DMS114 treated with DMSO at 0.1 percent for 48 hours (cell line): ENCODE data around the gene RFTN2.

Experiments used
- DNase-seq: peaks from one replicate; lab custom pipeline; 2025; ENCODE audit not compliant: unreplicated experiment; lab: John Stamatoyannopoulos, UW

Gene RFTN2

DNA sequence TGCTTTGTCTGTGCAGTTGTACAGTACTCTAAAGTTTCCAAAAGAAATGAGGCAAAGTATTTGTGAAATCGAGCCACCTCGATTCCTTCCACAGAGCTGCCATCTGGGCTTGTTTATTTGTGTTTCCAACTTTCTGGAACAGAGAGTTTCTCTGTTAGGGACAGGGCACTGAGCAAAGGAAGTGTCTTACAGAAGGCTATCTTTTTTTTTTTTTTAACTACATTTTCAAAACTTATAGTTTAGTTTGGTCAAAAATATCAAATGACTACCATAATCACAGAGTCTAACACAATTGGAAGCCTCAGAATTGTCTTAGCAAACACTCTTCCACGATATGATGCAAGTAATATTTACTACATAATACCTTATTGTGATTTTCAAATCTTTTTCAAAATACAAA lies 796 bp downstream of the RFTN2 start:
- no peak for DNase-seq

DNA sequence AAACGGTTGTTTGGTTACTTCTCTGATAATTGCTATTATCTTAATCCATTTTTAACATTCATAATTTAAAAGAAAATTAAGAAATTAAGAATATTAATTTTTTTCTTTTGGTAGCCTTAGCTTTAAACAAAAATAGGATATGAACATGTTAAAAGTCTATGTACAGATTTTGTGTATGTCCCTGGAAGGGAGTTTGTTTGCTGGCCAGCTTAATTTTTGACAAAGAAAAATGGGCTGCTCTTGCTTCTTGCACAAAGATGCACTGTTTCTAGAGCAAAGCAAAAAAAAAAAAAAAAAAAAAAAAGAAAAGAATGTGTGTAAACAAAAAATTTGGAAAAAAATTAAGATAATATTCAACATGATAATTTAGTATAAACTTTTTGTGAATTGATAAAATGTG lies 1.3 kb downstream of the RFTN2 start:
- no peak for DNase-seq

DNA sequence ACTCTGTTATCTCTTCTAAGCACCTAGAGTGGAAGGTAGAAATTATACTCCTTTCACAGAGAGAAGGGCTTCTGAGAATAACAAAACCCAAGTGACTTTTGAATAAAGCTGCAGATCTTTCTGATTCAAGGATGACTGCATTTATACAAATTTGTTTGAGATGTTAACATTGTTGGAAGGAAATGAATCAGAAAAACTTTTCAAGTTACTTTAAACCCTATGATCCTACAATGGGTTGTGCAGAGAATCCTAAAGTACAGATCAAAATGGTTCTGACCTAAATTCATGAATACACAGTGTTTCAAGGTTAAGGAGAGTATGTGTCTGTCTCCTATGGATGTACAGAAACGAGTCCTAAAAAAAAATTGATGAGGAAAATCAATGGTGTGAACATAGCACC lies 1.8 kb downstream of the RFTN2 start:
- no peak for DNase-seq

DNA sequence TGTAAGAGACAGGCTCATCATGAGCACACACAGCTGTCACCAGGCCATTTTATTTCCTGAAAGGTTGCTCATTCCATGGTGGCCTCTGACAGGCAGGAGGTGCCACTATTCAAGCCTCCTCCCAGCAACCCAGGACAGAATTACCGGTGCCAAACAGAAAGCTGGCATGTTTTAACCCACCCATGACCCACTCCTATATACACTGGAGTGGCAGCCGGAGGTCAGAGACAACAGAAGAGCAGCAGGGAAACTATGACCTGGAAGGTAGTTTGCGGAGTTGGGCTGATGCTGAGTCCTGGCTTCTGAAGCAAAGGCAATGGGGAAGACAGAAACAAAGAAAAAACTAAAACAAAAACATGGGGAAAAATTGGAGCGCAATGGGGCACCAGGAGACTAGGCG lies 2.3 kb downstream of the RFTN2 start:
- DNase-seq, result no peak

DNA sequence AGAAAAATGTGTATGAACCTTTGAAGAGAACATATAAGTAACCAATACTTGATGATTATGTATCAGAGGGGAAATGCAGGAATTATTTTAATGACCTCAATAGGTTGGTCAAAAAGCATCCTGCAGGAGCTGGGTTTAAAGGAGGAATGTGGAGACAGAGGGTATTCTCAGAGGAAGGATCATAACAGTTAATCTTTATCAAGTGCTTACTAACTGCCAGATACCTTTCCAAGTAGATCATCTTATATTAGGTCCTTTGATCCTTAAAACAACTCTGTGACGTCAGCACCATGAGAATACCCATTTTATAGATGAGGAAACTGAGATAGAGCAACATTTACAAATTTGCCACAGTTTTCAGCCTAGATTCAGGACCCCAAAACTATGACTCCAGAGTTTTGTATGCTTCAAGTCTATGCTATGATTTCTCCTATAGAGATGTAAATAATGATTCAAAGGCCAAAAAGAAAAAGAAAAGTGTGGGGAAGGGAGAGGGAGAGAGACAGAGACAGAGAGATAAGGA lies 3.0 kb downstream of the RFTN2 start:
- DNase-seq, result no peak

DNA sequence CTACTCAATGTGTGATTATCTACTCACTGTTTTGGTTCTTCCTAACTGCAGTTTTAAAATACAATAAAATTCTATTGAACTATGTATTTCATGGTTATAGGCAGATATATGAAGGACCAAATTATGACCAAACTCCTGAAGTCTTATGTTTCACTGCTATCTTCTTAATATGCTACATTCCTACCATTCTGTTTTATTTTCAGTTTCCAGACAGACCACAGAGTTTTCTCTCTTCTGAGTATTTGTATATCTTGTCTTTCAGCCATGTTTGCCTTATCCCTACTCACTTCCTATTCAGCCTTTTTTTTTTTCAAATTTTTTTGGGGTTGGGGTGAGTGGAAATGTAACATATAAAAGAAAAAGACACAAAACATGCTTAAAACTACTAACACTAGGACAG lies 6.3 kb downstream of the RFTN2 start:
- DNase-seq, result no peak

DNA sequence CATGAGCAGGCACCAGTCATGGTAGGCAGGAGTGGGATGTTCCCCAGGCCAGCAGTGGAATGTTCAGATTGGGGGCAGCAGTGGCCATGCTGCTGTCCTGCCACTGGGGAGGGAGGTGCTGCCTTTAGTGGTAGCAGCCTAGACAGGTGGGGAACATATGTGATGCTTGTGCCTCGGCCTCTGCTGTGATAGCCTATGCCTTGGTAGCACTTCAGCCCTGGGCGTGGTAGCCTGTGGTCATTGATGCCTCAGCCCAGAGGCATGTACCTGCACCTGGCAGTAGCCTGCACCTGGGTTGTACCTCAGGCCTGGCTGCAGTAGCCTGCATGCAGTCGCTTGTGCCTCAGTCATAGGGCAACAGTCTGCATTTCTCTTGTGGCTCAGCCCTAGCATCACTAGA lies 7.1 kb downstream of the RFTN2 start:
- DNase-seq, result no peak

DNA sequence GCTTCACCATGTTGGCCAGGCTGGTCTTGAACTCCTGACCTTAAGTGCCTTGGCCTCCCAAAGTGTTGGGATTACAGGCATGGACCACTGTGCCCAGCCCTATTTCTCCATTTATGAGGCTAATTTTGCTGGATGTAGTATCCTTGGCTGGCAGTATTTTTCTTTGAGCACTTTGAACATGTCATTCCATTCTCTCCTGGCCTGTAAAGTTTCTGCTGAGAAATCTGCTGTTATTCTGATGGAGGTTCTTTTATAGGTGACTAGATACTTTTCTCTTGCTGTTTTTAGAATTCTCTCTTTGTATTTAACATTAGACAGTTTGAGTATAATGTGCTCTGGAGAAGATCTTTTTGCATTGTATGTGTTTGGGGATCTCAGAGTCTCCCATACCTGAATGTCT lies 9.1 kb downstream of the RFTN2 start:
- no peak for DNase-seq

DNA sequence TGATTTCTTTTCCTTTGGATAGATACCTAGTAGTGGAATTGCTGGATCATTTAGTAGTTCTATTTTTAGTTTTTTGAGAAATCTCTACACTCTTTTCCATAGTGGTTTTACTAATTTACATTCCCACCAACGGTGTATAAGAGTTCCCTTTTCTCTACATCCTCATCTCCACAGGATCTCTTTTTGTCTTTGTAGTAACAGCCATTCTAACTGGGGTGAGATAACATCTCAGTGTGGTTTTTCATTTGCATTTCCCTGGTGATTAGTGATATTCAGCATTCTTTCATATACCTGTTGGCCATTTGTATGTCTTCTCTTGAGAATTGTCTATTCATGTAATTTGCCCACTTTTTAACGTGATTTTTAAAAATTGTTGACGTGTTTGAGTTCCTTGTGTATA lies 13.8 kb downstream of the RFTN2 start:
- no peak for DNase-seq

DNA sequence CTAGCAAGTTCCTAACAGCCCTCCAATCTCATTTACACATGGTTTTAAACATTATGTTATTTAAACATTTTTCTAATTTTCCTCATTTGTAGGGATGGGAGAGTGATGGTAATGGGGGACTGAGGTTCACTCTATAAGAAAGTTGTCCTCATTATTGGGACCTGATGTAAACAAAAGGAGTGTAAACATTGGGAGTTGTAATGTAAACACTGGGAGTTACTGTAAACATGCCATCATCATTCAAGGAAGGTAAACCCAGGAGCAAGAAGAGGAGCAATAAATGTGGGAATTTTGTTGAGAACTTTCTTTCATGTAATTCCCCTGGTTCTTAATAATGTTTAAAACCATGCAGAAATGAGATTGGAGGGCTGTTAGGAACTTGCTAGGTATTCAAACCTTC lies 17.8 kb downstream of the RFTN2 start:
- DNase-seq, result no peak

DNA sequence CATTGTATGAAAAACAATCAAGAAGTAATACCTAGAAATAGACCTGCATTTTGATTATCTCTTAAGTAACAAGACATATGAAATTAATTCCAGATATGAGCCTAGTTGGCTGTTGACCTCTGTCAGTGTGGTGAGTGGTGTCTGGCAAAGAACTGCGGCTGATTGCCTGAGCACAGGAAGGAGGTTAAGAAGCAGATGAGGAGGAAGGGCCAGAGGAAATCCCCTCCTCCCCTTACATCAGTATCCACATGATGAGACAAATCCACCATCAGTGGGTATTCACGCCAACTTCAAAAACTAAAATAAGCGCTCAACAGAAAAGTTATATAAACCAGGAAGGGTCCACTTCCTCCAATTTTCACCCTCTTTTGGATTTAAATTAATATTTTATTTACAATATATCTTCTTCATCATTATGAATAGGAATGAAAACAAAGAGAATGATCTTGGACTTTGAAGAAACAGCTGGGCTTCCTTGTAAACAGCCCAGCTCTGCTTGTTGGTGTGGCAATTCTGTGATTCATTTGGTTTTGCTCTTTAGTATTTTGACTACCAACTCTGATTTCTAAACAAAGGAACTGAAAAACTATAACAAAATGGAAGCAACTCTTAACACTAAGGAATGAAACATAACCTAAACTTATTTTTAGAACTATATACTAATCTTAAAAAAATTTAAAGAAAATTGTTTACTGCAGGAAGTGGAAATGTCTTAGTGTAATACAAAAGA lies 27.3 kb downstream of the RFTN2 start:
- no peak for DNase-seq

DNA sequence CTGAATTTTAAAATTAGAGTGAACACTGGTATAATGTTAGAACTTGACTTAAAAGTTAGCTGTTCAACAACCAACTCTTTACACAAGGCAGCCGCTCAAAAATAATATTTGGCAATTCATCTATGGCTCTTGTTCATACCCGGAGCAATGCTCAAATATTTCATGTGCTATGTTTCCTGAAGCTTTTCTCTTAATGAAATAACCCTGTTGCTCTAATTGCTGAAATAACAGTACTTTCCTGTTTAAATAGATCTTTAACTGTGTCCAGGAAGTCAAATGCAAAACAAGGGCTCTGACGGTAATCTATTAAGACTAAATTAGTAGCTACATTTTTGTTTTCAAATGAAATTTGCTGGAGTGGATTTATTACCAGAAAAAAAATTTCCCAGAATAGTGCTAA lies 33.7 kb downstream of the RFTN2 start:
- DNase-seq, result no peak

DNA sequence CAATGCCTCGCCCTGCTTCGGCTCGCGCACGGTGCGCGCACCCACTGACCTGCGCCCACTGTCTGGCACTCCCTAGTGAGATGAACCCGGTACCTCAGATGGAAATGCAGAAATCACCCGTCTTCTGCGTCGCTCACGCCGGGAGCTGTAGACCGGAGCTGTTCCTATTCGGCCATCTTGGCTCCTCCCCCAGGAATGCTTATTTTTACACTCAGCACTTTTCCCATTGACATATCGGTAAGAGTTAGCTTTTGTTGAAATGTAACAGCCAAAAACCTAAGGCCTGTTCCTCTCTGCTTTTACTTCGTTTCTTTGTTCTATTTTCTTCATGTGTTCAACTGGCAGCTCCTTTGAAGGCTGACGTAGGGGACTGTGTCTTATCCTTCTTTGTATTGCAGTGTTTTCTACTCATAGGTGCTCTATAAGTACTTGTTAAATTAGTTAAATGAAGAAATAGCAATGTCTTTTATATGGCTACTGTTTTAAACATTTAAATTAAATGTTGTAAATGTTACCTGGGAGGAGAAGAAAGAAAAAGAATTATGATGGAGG lies 34.7 kb downstream of the RFTN2 start:
- DNase-seq, result peak; percentile 42

DNA sequence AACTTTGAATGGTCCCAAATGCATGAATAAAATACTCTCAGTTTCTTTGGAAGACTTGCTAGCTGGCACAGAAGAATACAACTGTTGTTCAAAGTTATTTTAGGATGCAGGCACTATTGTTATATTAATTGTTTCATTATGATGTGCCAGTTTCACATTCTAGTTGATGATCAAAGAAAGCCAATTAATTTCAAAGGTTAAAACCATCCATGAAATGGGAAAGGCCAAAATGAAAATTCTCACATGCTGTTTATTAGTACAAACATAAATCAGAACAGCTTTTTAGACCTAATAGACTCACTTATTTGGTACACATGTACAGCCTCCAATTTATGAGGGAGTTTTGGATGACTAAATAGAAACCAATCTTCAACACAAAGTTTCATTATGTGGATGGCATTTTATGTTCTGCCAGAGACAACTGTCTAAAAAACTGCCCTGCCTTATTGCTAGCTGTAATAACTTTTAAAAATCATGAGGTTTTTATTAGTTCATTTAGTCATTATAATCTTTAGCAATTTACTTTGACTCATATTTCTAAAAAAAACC lies 42.2 kb downstream of the RFTN2 start:
- no peak for DNase-seq

DNA sequence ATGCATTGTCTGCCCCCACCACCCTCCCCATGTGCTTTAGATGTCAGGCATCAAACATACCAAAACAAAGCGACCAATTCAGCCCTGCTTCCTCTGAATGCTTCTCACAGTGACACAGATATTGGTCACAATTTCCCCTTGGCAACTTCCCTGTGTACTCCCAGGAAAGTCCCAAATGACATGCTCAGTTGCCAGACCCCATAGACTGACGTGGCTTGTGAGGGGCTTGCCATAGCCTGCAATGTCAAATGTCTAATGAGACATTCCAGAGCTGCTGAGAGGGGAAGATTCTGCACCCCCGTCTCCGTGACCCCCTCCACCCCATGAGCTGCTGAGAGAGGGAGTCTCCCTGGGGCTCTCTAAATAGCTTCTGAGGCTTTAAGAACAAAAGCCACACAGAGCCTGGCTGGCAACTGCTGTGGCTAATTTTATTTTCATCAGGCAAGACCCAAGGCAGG lies 47.3 kb downstream of the RFTN2 start:
- no peak for DNase-seq

DNA sequence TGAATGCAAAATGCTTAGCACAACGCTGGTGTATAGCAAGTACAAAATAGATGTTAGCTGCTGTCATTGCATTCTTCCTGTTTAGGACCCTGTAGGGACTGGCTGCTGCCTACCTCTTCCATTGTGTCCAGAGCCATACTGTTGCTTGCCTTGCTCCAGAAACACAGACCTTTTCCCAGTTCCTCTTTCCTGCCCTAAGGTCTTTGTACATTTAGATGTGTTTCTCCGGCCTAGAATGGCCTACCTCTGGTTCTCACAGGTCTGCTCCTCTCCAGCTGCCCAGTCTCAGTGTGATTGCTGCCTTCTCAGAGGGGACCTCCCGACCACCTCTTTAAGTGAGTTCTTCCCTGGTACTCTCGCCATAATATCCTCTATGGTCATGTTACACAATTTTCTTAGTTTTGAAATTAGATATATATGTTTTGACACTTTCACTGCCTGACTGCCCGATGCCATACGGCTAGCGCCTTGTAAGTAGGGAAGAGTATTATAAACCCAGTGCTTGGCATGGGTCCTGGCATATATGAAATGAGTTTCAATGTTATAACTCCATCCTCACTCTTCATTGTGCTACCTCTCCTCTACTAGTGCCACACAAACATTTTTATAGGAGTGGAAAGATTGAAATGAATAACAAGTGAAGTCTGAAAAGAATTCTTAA lies 48.3 kb downstream of the RFTN2 start:
- no peak for DNase-seq

DNA sequence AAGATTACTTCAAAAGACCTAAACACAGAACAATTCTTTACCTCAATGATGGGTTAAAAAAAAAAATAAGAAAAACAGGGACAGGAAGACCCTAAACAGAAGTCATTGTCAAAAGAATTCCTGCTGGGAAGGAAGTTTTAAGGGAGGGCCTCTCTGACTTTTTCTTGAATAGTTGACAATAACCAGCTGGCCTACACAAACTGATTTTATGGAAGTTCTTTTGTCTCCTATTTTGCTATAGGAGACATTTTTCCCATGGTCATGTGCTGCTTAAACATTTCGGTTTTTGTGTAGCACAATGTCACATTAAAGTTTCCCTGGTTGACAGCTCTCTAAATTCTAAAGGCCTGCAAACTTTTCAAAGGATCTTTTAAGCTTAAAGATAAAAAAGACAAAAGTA lies 55.3 kb downstream of the RFTN2 start:
- DNase-seq, result no peak

DNA sequence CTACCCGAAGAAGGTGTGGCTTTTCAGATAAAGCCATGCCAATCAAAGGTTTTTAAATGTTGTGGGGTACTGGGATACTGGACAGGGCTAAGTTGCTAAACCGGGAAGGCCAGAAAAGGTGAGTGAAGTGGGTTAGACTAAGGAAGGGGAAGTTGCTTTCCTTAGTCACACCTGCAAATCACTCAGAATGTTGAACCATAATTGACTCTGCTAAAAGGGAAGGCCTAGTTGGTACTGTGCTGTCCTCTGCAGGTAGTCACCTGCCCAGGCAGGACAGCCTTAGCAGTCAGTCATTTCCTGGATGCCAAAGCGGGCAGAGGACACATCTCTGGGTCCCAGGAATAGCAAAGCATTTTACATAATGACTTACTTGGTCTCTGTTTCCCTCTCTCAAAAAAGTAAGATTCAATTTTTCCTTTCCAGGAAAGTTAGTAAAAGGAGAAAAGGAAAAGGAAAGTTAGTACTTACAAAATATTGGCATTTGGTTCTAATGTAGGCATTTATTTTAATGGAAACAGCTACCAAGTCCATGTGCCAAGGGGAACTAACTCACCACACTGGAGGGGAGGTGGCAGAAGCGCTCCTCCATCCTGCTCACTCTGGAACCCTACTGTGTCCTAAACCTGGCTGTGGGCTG lies 60.3 kb downstream of the RFTN2 start:
- no peak for DNase-seq

DNA sequence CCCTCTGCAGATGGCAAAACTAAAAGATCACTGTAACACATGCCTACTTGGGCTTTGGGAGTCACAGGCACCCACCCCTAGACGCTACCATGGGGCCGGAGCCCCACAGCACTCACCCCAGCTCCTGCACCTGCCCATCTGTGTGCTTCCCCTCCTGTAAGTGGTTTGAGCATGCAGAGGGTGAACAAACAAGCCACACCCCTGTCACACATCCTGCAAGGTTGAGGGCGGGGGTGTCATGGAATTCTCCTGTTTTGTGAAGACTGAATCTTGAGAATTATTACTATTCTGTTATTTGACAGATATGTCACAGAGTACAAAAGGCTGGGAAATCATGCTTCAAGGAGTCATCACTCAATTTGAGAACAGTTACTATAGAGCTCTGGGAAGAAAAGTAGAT lies 60.9 kb downstream of the RFTN2 start:
- no peak for DNase-seq

DNA sequence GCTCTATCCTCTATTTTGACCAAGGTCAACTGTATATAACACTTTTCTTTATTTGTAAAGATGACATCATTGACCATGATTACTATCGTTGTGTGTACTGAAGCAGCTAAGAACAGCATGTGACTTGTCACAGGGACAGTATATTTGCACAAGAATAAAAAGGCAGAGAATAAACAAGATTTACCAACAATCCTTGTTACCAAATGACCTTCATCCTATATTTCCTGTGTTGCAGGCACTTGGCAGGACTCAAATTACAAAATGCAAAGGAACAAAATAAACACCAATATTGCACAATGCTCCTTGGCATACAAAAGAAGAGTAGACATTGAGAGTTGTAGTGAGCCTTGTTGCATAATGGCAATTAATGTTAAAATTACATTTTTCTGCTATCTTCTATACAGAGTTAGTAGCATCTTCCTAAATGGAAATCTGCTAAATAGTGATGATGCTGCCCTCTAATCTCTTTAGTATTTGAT lies 61.8 kb downstream of the RFTN2 start:
- DNase-seq, result no peak

DNA sequence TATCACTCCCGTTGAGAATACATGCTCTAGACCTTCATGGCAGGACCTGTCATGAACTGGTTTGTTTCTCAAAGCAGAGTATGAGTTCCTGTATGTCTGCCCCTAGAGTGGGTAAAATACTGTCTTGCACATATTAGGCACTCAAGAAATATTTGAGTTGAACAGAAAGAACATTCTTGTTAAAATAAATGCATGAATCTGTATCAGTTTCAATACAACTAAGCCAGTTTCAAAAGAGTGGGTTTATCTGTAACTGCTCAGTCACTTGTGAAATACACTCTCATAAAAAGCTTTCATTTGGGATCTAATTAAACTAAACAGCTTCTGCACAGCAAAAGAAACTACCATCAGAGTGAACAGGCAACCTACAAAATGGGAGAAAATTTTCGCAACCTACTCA lies 69.2 kb downstream of the RFTN2 start:
- DNase-seq, result no peak
